ENCODE measurements around the gene TSC22D2.

The TSC22D2 gene

DNA sequence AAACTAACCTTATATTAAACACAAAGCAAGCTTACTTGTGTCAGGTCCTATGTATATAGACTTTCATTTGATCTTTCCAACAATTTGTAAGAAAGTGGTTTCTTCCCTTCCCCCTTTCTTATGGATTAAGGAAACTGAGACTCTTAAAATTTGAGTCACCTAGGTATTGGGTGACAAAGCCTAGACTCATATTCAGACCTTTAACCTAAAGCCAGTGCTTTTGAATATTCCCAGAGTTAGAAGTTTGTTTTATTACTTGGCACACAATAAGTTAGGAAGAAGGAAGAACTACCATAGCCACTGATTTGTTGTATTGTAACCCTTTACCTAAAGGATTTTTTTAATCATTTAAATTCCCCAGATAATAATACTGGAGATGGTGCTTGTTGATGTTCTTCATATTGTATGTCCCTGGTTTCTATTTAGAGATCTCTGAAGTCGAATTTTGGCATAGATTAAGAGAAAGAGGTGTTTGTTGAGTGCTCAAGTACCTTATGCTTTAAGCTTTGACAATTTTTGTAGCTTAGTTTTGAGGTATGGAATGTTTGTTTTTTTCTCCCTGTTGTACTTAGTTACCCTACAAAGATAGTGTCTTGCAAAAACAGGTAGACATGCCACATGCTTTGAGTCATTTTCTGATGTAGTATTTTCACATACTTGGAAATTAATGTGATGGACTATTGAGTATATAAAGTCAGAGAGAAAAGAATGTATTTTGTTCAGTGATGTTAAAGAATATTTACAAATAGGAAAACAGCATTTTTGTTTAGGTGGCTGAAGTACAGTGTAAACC, 11.2 kb downstream of the TSC22D2 start:
- no peak overlapping the region for H3K4me2 ChIP-seq (ENCODE audit: low read depth, low read length)

DNA sequence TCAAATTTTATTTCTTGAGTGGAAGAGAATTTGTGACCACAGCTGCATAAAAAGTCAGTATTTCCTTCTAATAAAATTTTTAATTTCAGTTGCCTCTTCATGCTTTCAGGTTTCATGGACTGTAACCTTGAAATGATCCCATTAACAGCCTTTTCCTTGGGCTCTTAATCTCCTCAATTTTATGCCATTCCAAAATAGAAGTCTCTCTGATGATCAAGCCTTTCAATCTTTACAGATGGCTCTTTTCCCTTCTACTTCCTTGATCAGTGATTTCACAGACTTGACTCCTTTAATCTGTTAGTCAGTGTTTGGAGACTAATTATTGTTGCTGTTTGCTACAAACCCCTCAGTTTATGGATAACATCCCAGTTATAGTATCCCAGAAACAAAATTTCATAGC, 11.9 kb downstream of the TSC22D2 start:
- Histone ChIP-seq H3K4me2 (ENCODE audit: low read depth, low read length) (no peak overlapping the region), H3K79me2 (ENCODE audit: low read length) (peaks cover 89% of the 10 kb centered on the region), H4K20me1 (ENCODE audit: insufficient read depth, low read length) (peaks cover 13% of the 10 kb centered on the region; the same call in 1 of the 2 replicates)

More for the DNA sequence above, 11.2 kb downstream of the TSC22D2 start:
- TF ChIP-seq, protein P1, sequence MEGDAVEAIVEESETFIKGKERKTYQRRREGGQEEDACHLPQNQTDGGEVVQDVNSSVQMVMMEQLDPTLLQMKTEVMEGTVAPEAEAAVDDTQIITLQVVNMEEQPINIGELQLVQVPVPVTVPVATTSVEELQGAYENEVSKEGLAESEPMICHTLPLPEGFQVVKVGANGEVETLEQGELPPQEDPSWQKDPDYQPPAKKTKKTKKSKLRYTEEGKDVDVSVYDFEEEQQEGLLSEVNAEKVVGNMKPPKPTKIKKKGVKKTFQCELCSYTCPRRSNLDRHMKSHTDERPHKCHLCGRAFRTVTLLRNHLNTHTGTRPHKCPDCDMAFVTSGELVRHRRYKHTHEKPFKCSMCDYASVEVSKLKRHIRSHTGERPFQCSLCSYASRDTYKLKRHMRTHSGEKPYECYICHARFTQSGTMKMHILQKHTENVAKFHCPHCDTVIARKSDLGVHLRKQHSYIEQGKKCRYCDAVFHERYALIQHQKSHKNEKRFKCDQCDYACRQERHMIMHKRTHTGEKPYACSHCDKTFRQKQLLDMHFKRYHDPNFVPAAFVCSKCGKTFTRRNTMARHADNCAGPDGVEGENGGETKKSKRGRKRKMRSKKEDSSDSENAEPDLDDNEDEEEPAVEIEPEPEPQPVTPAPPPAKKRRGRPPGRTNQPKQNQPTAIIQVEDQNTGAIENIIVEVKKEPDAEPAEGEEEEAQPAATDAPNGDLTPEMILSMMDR (IDR thresholded peaks at IDR 0.05; ENCODE audit: low read length), result no peak
- TF ChIP-seq EZH2 (optimal IDR thresholded peaks at IDR 0.05; ENCODE audit: low read depth, low read length), result no peak
- TF ChIP-seq EZH2phosphoT487 (IDR thresholded peaks at IDR 0.05; ENCODE audit: low read length), result no peak
- Histone ChIP-seq H3K79me2 (ENCODE audit: low read length) (peaks cover 92% of the 10 kb centered on the region), H3K4me1 (ENCODE audit: low read length) (no peaks in the 10 kb centered on the region), H3K27me3 (replicated peaks; ENCODE audit: insufficient read depth, low read length) (no peaks in the 10 kb centered on the region), H4K20me1 (ENCODE audit: insufficient read depth, low read length) (peaks cover 19% of the 10 kb centered on the region; the same call in 1 of the 2 replicates), H2AFZ (ENCODE audit: low read length) (no peak overlapping the region), H3K36me3 (replicated peaks; ENCODE audit: insufficient read depth, low read length) (no peaks in the 10 kb centered on the region), H3K4me3 (ENCODE audit: low read length) (no peak overlapping the region), H3K9me3 (replicated peaks; ENCODE audit: insufficient read depth, low read length) (no peaks in the 10 kb centered on the region), H3K27ac (ENCODE audit: low read length) (no peak overlapping the region), H3K9me2 (replicated peaks; ENCODE audit: insufficient read depth, low read length) (no peaks in the 10 kb centered on the region), H3K9ac (ENCODE audit: low read length) (no peak overlapping the region), H3F3A (ENCODE audit: insufficient read depth, low read length) (no peaks in the 10 kb centered on the region)
- DNase-seq, result no peak

DNA sequence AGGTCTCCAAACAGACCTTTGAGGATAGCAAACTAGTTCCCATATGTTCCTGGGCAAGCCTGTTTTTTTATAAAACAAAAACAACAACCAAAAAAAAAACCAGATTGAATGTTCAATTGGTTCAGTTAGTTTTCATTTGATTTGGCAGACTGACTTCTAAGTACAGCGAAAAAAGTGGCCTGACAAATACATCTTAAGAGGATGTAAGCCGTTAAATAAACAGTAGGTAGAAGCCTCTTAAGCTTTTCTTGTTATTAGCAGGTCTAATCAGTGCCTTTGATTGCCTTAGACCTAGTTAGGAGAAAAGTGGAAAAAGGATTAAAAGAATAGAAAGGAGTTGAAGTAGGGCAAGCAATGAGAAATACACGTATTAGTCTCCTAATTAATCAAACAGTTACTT, 13.2 kb downstream of the TSC22D2 start:
- H3K4me2 ChIP-seq (ENCODE audit: low read depth, low read length), result no peak overlapping the region
- no peak overlapping the region for H3K4me3 ChIP-seq (ENCODE audit: low read length)
- H3K4me1 ChIP-seq (ENCODE audit: low read length), result no peaks in the 10 kb centered on the region
- no peaks in the 10 kb centered on the region for H3K27me3 ChIP-seq (replicated peaks; ENCODE audit: insufficient read depth, low read length)
- no peaks in the 10 kb centered on the region for H3K9me3 ChIP-seq (replicated peaks; ENCODE audit: insufficient read depth, low read length)
- no peak overlapping the region for H3K27ac ChIP-seq (ENCODE audit: low read length)
- no peak for DNase-seq
- no peaks in the 10 kb centered on the region for H3K36me3 ChIP-seq (replicated peaks; ENCODE audit: insufficient read depth, low read length)
- no peaks in the 10 kb centered on the region for H3F3A ChIP-seq (ENCODE audit: insufficient read depth, low read length)
- H3K9ac ChIP-seq (ENCODE audit: low read length), result no peak overlapping the region
- H4K20me1 ChIP-seq (ENCODE audit: insufficient read depth, low read length), result peaks cover 6% of the 10 kb centered on the region; the same call in 1 of the 2 replicates
- H3K9me2 ChIP-seq (replicated peaks; ENCODE audit: insufficient read depth, low read length), result no peaks in the 10 kb centered on the region
- TF ChIP-seq EZH2 (optimal IDR thresholded peaks at IDR 0.05; ENCODE audit: low read depth, low read length) (no peak), EZH2phosphoT487 (IDR thresholded peaks at IDR 0.05; ENCODE audit: low read length) (no peak)
- TF ChIP-seq, protein P1 (IDR thresholded peaks at IDR 0.05; ENCODE audit: low read length), result no peak
- H2AFZ ChIP-seq (ENCODE audit: low read length), result no peak overlapping the region
- peaks cover 82% of the 10 kb centered on the region for H3K79me2 ChIP-seq (ENCODE audit: low read length)

More for the DNA sequence above, 11.9 kb downstream of the TSC22D2 start:
- TF ChIP-seq, protein P1 (IDR thresholded peaks at IDR 0.05; ENCODE audit: low read length), result no peak
- no peak for TF ChIP-seq EZH2 (optimal IDR thresholded peaks at IDR 0.05; ENCODE audit: low read depth, low read length)
- no peak for TF ChIP-seq EZH2phosphoT487 (IDR thresholded peaks at IDR 0.05; ENCODE audit: low read length)
- Histone ChIP-seq H3K4me3 (ENCODE audit: low read length) (no peak overlapping the region), H3K4me1 (ENCODE audit: low read length) (no peaks in the 10 kb centered on the region), H3K9me3 (replicated peaks; ENCODE audit: insufficient read depth, low read length) (no peaks in the 10 kb centered on the region), H3F3A (ENCODE audit: insufficient read depth, low read length) (no peaks in the 10 kb centered on the region), H3K27ac (ENCODE audit: low read length) (no peak overlapping the region), H2AFZ (ENCODE audit: low read length) (no peak overlapping the region), H3K27me3 (replicated peaks; ENCODE audit: insufficient read depth, low read length) (no peaks in the 10 kb centered on the region), H3K36me3 (replicated peaks; ENCODE audit: insufficient read depth, low read length) (no peaks in the 10 kb centered on the region), H3K9me2 (replicated peaks; ENCODE audit: insufficient read depth, low read length) (no peaks in the 10 kb centered on the region), H3K9ac (ENCODE audit: low read length) (no peak overlapping the region)
- no peak for DNase-seq

Data from MM.1S (cell line).